HCT116 (cell line): ENCODE data around the gene PAK6. TPM values are rescaled to one million over a fixed set of nuclear protein-coding genes. Genes with fewer than 3 reads are reported as not detected.

Experiments used
- ATAC-seq: fragments of 200-7000 bp; cut with Tn5 transposase; 2 replicates; pipeline ENCODE4 v1.9.1; 2020; ENCODE audit warnings: mild to moderate bottlenecking, moderate library complexity
- BruUV-seq: library from RNA; stranded (reverse); fragments of 400-500 nt; replicated peaks from 2 replicates; lab custom pipeline; 2021; lab: Mats Ljungman, UMichigan
- CTCF ChIA-PET: fragments of 300-600 bp; sonication (Branson Sonifier 250); formaldehyde crosslinking; loops from one replicate; lab custom pipeline; 2021; ENCODE audit warnings: antibody characterized with exemption; lab: Charles Lee
- POLR2A ChIA-PET: fragments of 300-600, 350-600 bp; sonication (Branson Sonifier 250); formaldehyde crosslinking; loops from one replicate; lab custom pipeline; 2021; ENCODE audit warnings: antibody characterized with exemption; lab: Charles Lee
- RAD21 ChIA-PET, 2 experiments: fragments of 300-600 bp; sonication (Branson Sonifier 250); formaldehyde crosslinking; loops; one replicate each; lab custom pipeline; 2023; ENCODE audit warnings: low total read pairs in 2 of 2; ENCODE audit not compliant: uncharacterized antibody in 2 of 2, unreplicated experiment in 2 of 2, low non-redundant PET in 1 of 2; lab: Charles Lee
- DNase-seq: peaks from one replicate; pipeline ENCODE4 v3.0.0-alpha.2; 2010; ENCODE audit warnings: low read depth, low spot score
- H2AFZ ChIP-seq: fragments of 200-600 bp; shearing (Covaris generic), sonication (generic); 2 replicates; pipeline ENCODE4 v1.6.1; 2017; ENCODE audit warnings: low read depth, mixed run types, mixed read lengths, antibody characterized with exemption, low read length; ENCODE audit not compliant: poor library complexity, severe bottlenecking
- H3K27ac ChIP-seq: 2 replicates; pipeline ENCODE4 v1.5.1; 2012; ENCODE audit warnings: low read depth, low read length
- H3K27me3 ChIP-seq: fragments of 200-600 bp; sonication (generic); 2 replicates; pipeline ENCODE4 v1.6.1; 2016; ENCODE audit warnings: mixed run types, low read length, mixed read lengths; ENCODE audit not compliant: insufficient read depth
- H3K36me3 ChIP-seq, 2 experiments: fragments of 200-500 bp in 1 of 2; fragments of 200-600 bp in 1 of 2; sonication (Bioruptor generic) in 1 of 2; sonication (generic) in 1 of 2; 2 replicates each; pipeline versions ENCODE4 v1.5.1 to v1.6.1; 2014 to 2016; ENCODE audit warnings: low read length in 2 of 2, inconsistent platforms in 1 of 2, mixed read lengths in 1 of 2, mixed run types in 1 of 2; ENCODE audit not compliant: insufficient read depth in 2 of 2, control insufficient read depth in 1 of 2
- H3K4me1 ChIP-seq, 2 experiments: fragments of 200-600 bp in 1 of 2; sonication (generic) in 1 of 2; 2 replicates each; pipeline versions ENCODE4 v1.5.1 to v1.6.1; 2012 to 2017; ENCODE audit warnings: low read length in 2 of 2, inconsistent platforms in 1 of 2, mild to moderate bottlenecking in 1 of 2, mixed read lengths in 1 of 2, mixed run types in 1 of 2, moderate library complexity in 1 of 2; ENCODE audit not compliant: insufficient read depth in 2 of 2, control insufficient read depth in 1 of 2
- H3K4me2 ChIP-seq: fragments of 200-600 bp; sonication (generic); 2 replicates; pipeline ENCODE4 v1.6.1; 2017; ENCODE audit warnings: mixed run types, low read length, mixed read lengths
- H3K4me3 ChIP-seq, 2 experiments: fragments of 200-600 bp in 1 of 2; sonication (generic) in 1 of 2; replicated peaks in 1 of 2; 2 replicates each; pipeline ENCODE4 v1.5.1; 2011 to 2016; ENCODE audit warnings: low read length in 2 of 2, control low read depth in 1 of 2, low read depth in 1 of 2, mild to moderate bottlenecking in 1 of 2, mixed read lengths in 1 of 2, mixed run types in 1 of 2
- H3K79me2 ChIP-seq: fragments of 200-600 bp; sonication (generic); 2 replicates; pipeline ENCODE4 v1.6.1; 2017; ENCODE audit warnings: mild to moderate bottlenecking, mixed run types, low read length, moderate library complexity, mixed read lengths; ENCODE audit not compliant: insufficient read depth
- H3K9ac ChIP-seq: fragments of 200-600 bp; sonication (generic); 2 replicates; pipeline ENCODE4 v1.6.1; 2016; ENCODE audit warnings: low read length, mixed read lengths
- H3K9me2 ChIP-seq: fragments of 200-600 bp; sonication (generic), shearing (Covaris generic); 2 replicates; pipeline ENCODE4 v1.6.1; 2017; ENCODE audit warnings: mixed run types, mild to moderate bottlenecking, moderate library complexity; ENCODE audit not compliant: insufficient read depth
- H3K9me3 ChIP-seq, 2 experiments: fragments of 200-500 bp in 1 of 2; fragments of 200-600 bp in 1 of 2; sonication (Bioruptor generic) in 1 of 2; sonication (generic) in 1 of 2; 2 replicates each; pipeline ENCODE4 v1.6.1; 2014 to 2017; ENCODE audit warnings: low read length in 2 of 2, mixed read lengths in 2 of 2, inconsistent platforms in 1 of 2, low read depth in 1 of 2, mild to moderate bottlenecking in 1 of 2, mixed run types in 1 of 2, moderate library complexity in 1 of 2; ENCODE audit not compliant: control insufficient read depth in 1 of 2, insufficient read depth in 1 of 2
- H4K20me1 ChIP-seq: fragments of 200-600 bp; sonication (generic), shearing (Covaris generic); 2 replicates; pipeline ENCODE4 v1.6.1; 2017; ENCODE audit warnings: mixed run types, mild to moderate bottlenecking, moderate library complexity; ENCODE audit not compliant: insufficient read depth
- POLR2AphosphoS5 ChIP-seq: IDR thresholded peaks from 2 replicates; pipeline ENCODE4 v1.6.1; 2011; ENCODE audit warnings: mild to moderate bottlenecking, low read depth, low read length, moderate library complexity
- REST ChIP-seq: IDR thresholded peaks from 2 replicates; pipeline ENCODE4 v1.6.1; 2012; ENCODE audit warnings: low read depth
- SIN3A ChIP-seq: IDR thresholded peaks from 2 replicates; pipeline ENCODE4 v1.6.1; 2012; ENCODE audit warnings: low read depth
- SP1 ChIP-seq: IDR thresholded peaks from 2 replicates; pipeline ENCODE4 v1.6.1; 2012; ENCODE audit warnings: low read depth
- SRF ChIP-seq: IDR thresholded peaks from 2 replicates; pipeline ENCODE4 v1.6.1; 2012; ENCODE audit warnings: low read depth
- TCF7L2 ChIP-seq: IDR thresholded peaks from 2 replicates; pipeline ENCODE4 v1.7.0; 2011; ENCODE audit warnings: borderline replicate concordance, inconsistent platforms; ENCODE audit not compliant: insufficient read depth, insufficient read length; ENCODE audit errors: extremely low read depth
- ZNF274 ChIP-seq: fragments of 200-500 bp; sonication (Bioruptor generic); IDR thresholded peaks from 2 replicates; pipeline ENCODE4 v1.6.1; 2014; ENCODE audit warnings: mild to moderate bottlenecking, low read depth, low read length, inconsistent platforms
- intact Hi-C: fragments of 100-400 bp; cut with micrococcal nuclease; formaldehyde crosslinking; loops from 2 replicates; pipeline ENCODE4 v1.10.0; 2022
- total RNA-seq: library from RNA; stranded (reverse); gene quantifications from one replicate; pipeline ENCODE4 v1.2.1, GENCODE V29; 2021; ENCODE audit not compliant: unreplicated experiment
- TF ChIP-seq, protein P1 (sequence below): IDR thresholded peaks from 2 replicates; pipeline ENCODE4 v1.6.1; 2012
- TF ChIP-seq, protein P2 (sequence below): IDR thresholded peaks from 2 replicates; pipeline ENCODE4 v1.6.1; 2011; ENCODE audit warnings: mild to moderate bottlenecking, low read length, moderate library complexity; ENCODE audit not compliant: insufficient replicate concordance; ENCODE audit errors: extremely low read depth

Gene PAK6
- total RNA-seq, 1 experiment from 2014 or later, result 19.9 TPM

GRCh38 chr15:40239404-40239692 is 485 bp downstream of the PAK6 start:
- peak overlapping the region; percentile 77 for H3K4me2 ChIP-seq
- no peaks in the 10 kb centered on the region for H4K20me1 ChIP-seq
- intact Hi-C loops, result no loop called here
- H3K9ac ChIP-seq, result peak overlapping the region; percentile 54
- ATAC-seq (peak; percentile 19; the same call in 1 of the 2 replicates), DNase-seq (no peak)
- no peak for TF ChIP-seq TCF7L2
- no peak for TF ChIP-seq SP1
- no peak overlapping the region; the same call in 1 of the 2 replicates for H3K27ac ChIP-seq
- no peaks in the 10 kb centered on the region for H3K79me2 ChIP-seq
- no peaks in the 10 kb centered on the region for H3K9me3 ChIP-seq
- H3K9me2 ChIP-seq, result no peaks in the 10 kb centered on the region
- H3K4me3 ChIP-seq, result peak overlapping the region; percentile 21 to 53
- POLR2A ChIA-PET, result interaction anchor here (0.8 to 1.2 kb wide), 6 partner anchors 7 to 19 kb away, joined by 3 to 4 read pairs (median 3); no protein-coding TSS in a partner anchor
- no peak overlapping the region for H2AFZ ChIP-seq
- no TSS peak for BruUV-seq
- CTCF ChIA-PET, result interaction anchor here (1.2 to 2.9 kb wide), 5 partner anchors 22 to 70 kb away, joined by 3 to 18 read pairs (median 7); partner anchors contain the start of gene ANKRD63
- H3K4me1 ChIP-seq, result peaks cover 10 to 40% of the 10 kb centered on the region in 2 experiments
- RAD21 ChIA-PET, result no interaction called here
- H3K27me3 ChIP-seq, result no peaks in the 10 kb centered on the region
- no peaks in the 10 kb centered on the region for H3K36me3 ChIP-seq

DNA sequence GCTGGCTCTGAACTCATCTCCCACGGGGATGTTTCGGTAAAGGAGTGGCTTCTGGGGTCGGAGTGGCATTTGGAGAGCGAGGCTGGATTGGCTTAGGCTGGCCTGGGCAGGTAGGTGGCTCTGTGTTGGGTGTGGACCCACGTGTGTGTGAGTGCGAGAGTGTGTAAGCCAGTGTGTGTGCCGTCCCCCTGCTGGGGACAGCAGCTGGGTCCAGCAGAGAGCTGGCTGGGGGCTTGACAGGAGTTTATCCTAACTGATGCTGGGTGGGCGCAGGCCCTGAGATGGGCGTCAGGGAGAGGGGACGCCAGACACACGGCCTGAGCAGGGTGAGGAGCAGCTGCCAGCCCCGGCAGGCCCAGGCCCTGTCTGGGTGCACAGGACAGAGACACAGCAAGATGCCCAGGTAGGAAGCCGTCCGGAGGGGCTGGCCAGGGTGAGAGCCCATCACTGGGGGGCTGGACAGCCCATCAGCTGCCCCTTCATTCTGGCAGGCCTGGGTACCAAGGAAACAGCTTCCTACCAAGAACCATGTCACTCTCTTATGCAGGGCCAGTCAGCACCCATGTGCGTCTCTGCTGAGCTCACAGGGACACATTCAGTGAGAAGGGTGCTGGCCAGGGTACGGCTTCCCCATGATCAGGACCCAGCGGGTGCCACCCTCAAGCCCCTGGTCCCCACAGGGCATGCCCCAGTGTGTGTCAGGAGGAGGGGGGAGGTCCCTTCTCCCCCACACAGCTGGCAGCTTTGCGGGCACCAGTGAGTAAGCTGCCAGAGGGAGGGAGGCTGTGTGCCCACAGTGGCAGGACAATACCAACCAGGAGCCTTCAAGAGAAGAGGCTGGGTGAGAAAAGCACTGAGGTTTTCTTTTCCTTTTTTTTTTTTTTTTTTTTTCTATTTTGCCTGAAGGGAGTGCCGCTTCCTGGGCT is 1.1 kb downstream of the PAK6 start:
- H3K79me2 ChIP-seq, result no peaks in the 10 kb centered on the region
- no peak for DNase-seq
- H3K9me3 ChIP-seq, result no peaks in the 10 kb centered on the region
- CTCF ChIA-PET, result interaction anchor here (1.4 to 2.9 kb wide), 5 partner anchors 23 to 70 kb away, joined by 4 to 18 read pairs (median 7); no protein-coding TSS in a partner anchor
- peak overlapping the region; percentile 77 for H3K4me2 ChIP-seq
- RAD21 ChIA-PET, result no interaction called here
- ATAC-seq, result peak; percentile 14; the same call in 1 of the 2 replicates
- H3K9me2 ChIP-seq, result no peaks in the 10 kb centered on the region
- no peaks in the 10 kb centered on the region for H3K36me3 ChIP-seq
- H4K20me1 ChIP-seq, result no peaks in the 10 kb centered on the region
- POLR2A ChIA-PET, result interaction anchor here (0.7 to 1.2 kb wide), 6 partner anchors 9 to 29 kb away, joined by 3 to 4 read pairs (median 3); no protein-coding TSS in a partner anchor
- intact Hi-C loops, result no loop called here
- peak overlapping the region; percentile 54; the same call in 1 of the 2 replicates for H3K9ac ChIP-seq
- H3K27me3 ChIP-seq, result no peaks in the 10 kb centered on the region
- peak overlapping the region in 1 of 2 experiments; percentile 53; a peak in 2 of 4 replicates for H3K4me3 ChIP-seq
- no peak overlapping the region for H2AFZ ChIP-seq
- no peak overlapping the region; the same call in 1 of the 2 replicates for H3K27ac ChIP-seq
- no TSS peak for BruUV-seq
- H3K4me1 ChIP-seq, result peaks cover 10 to 35% of the 10 kb centered on the region in 2 experiments
- TF ChIP-seq, protein P1, sequence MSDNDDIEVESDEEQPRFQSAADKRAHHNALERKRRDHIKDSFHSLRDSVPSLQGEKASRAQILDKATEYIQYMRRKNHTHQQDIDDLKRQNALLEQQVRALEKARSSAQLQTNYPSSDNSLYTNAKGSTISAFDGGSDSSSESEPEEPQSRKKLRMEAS, result no peak
- TF ChIP-seq POLR2AphosphoS5 (no peak), REST (no peak), SIN3A (no peak), TCF7L2 (no peak), SRF (no peak), ZNF274 (no peak)
- TF ChIP-seq, protein P2, sequence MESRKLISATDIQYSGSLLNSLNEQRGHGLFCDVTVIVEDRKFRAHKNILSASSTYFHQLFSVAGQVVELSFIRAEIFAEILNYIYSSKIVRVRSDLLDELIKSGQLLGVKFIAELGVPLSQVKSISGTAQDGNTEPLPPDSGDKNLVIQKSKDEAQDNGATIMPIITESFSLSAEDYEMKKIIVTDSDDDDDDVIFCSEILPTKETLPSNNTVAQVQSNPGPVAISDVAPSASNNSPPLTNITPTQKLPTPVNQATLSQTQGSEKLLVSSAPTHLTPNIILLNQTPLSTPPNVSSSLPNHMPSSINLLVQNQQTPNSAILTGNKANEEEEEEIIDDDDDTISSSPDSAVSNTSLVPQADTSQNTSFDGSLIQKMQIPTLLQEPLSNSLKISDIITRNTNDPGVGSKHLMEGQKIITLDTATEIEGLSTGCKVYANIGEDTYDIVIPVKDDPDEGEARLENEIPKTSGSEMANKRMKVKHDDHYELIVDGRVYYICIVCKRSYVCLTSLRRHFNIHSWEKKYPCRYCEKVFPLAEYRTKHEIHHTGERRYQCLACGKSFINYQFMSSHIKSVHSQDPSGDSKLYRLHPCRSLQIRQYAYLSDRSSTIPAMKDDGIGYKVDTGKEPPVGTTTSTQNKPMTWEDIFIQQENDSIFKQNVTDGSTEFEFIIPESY, result no peak
